SK-N-MC (cell line): Measurements from ENCODE around the gene ZNF384.

Experiments used
- EZH2 ChIP-seq: fragments of 200-600 bp; sonication (generic); IDR thresholded peaks from one replicate; pipeline ENCODE4 v1.6.1; 2017; ENCODE audit warnings: antibody characterized with exemption
- FOXP2 ChIP-seq: optimal IDR thresholded peaks from 2 replicates; pipeline ENCODE3; 2011; ENCODE audit warnings: mild to moderate bottlenecking, moderate library complexity; ENCODE audit not compliant: insufficient read depth; ENCODE audit errors: extremely low read length, control extremely low read depth
- POLR2AphosphoS5 ChIP-seq: IDR thresholded peaks from 2 replicates; pipeline ENCODE4 v1.6.1; 2012; ENCODE audit warnings: mild to moderate bottlenecking, low read depth, low read length, borderline replicate concordance

GRCh38 chr12:6620137-6620884, 68.9 kb downstream of the ZNF384 start:
- no peak for TF ChIP-seq POLR2AphosphoS5
- no peak for TF ChIP-seq EZH2
- TF ChIP-seq FOXP2, result no peak
